ENCODE results near the gene ZDHHC12. TPM values are rescaled to one million over a fixed set of nuclear protein-coding genes. Genes with fewer than 3 reads are reported as not detected.

ZDHHC12 gene
- total and polyA plus RNA-seq, 4 donors, result 24.7 to 48.2 (median 30.3) TPM

GRCh38 chr9:128764361-128764760, 40.4 kb upstream of the ZDHHC12 start:
- TF ChIP-seq MAX (IDR thresholded peaks at IDR 0.05) (no peak), CTCF (IDR thresholded peaks at IDR 0.05; ENCODE audit: low read depth, low read length, missing input control) (no peak), ATF3 (IDR thresholded peaks at IDR 0.05) (no peak), RXRA (IDR thresholded peaks at IDR 0.05) (no peak), EGR1 (IDR thresholded peaks at IDR 0.05; ENCODE audit: low read depth in 2 of 2) (no peak), FOXA1 (IDR thresholded peaks at IDR 0.05) (no peak), GABPA (IDR thresholded peaks at IDR 0.05 in 1 of 2, conservative IDR thresholded peaks at IDR 0.05 in 1 of 2) (no peak), HNF4G (IDR thresholded peaks at IDR 0.05) (no peak), SP1 (IDR thresholded peaks at IDR 0.05) (no peak), HNF4A (conservative IDR thresholded peaks at IDR 0.05) (no peak), YY1 (IDR thresholded peaks at IDR 0.05) (no peak), REST (IDR thresholded peaks at IDR 0.05) (no peak), RAD21 (IDR thresholded peaks at IDR 0.05) (no peak), NR2F2 (IDR thresholded peaks at IDR 0.05) (no peak), ZBTB33 (IDR thresholded peaks at IDR 0.05) (no peak), TAF1 (conservative IDR thresholded peaks at IDR 0.05) (no peak), JUND (IDR thresholded peaks at IDR 0.05) (no peak), FOXA2 (IDR thresholded peaks at IDR 0.05) (no peak)
- Histone ChIP-seq H3K27me3 (ENCODE audit: control insufficient read depth in 4 of 4, insufficient read depth in 4 of 4, low read length in 3 of 4) (no peaks in the 10 kb centered on the region), H3K4me1 (ENCODE audit: control insufficient read depth in 4 of 4, insufficient read depth in 4 of 4, low read length in 3 of 4) (peaks cover 21 to 68% (median 55%) of the 10 kb centered on the region in 4 donors), H3K9me3 (ENCODE audit: control insufficient read depth in 4 of 4, low read length in 3 of 4) (no peaks in the 10 kb centered on the region), H3K36me3 (ENCODE audit: control insufficient read depth in 4 of 4, insufficient read depth in 3 of 4, low read depth in 1 of 4, low read length in 3 of 4) (peaks cover 0 to 2% (median 0%) of the 10 kb centered on the region in 4 donors), H3K9ac (ENCODE audit: low read depth in 1 of 2, low read length in 2 of 2) (no peak overlapping the region), H3K4me3 (ENCODE audit: low read depth in 1 of 3, low read length in 3 of 3) (no peak overlapping the region), H3K27ac (ENCODE audit: low read depth in 1 of 2, low read length in 2 of 2) (peak overlapping the region; percentile 81 to 90)
- WGBS, result 90% methylated on average over 6 of the region's 6 CpGs
- no peak for DNase-seq (ENCODE audit: low spot score)

Data from liver (tissue), 9 donors.